Osteocyte (in vitro differentiated cells): ENCODE data around the gene UBE2L5. TPM values are rescaled to one million over a fixed set of nuclear protein-coding genes. Genes with fewer than 3 reads are reported as not detected.
A peak's percentile ranks its signal among the peaks of the same experiment; 100 is the strongest.

Experiments used
- DNase-seq: peaks from one replicate; pipeline ENCODE4 v3.0.0; 2021; ENCODE audit warnings: mixed read lengths; ENCODE audit not compliant: unreplicated experiment; ENCODE audit errors: extremely low spot score
- H3K27ac Mint-ChIP-seq: one replicate; pipeline ENCODE4 v1.8.0; 2021; ENCODE audit warnings: mild to moderate bottlenecking, mixed read lengths; ENCODE audit not compliant: unreplicated experiment
- H3K27me3 Mint-ChIP-seq: one replicate; pipeline ENCODE4 v1.8.0; 2021; ENCODE audit warnings: mixed read lengths; ENCODE audit not compliant: unreplicated experiment
- H3K36me3 Mint-ChIP-seq: one replicate; pipeline ENCODE4 v1.8.0; 2021; ENCODE audit warnings: mixed read lengths; ENCODE audit not compliant: unreplicated experiment
- H3K4me1 Mint-ChIP-seq: one replicate; pipeline ENCODE4 v1.8.0; 2021; ENCODE audit warnings: mixed read lengths; ENCODE audit not compliant: unreplicated experiment
- H3K4me3 Mint-ChIP-seq: one replicate; pipeline ENCODE4 v1.8.0; 2021; ENCODE audit warnings: mild to moderate bottlenecking, moderate library complexity, mixed read lengths; ENCODE audit not compliant: unreplicated experiment
- H3K9me3 Mint-ChIP-seq: one replicate; pipeline ENCODE4 v1.8.0; 2021; ENCODE audit warnings: mixed read lengths; ENCODE audit not compliant: unreplicated experiment
- total RNA-seq: library from RNA; stranded (reverse); gene quantifications from 2 replicates; pipeline ENCODE4 v1.2.1, GENCODE V29; 2021
- TF ChIP-seq, protein P1 (sequence below): fragments of 200-600 bp; sonication (generic); IDR thresholded peaks from 2 replicates; pipeline ENCODE4 v1.5.0; 2021; ENCODE audit warnings: antibody characterized with exemption, mild to moderate bottlenecking, moderate library complexity

Gene UBE2L5
- total RNA-seq, 1 donor from 2014 or later = not detected

DNA sequence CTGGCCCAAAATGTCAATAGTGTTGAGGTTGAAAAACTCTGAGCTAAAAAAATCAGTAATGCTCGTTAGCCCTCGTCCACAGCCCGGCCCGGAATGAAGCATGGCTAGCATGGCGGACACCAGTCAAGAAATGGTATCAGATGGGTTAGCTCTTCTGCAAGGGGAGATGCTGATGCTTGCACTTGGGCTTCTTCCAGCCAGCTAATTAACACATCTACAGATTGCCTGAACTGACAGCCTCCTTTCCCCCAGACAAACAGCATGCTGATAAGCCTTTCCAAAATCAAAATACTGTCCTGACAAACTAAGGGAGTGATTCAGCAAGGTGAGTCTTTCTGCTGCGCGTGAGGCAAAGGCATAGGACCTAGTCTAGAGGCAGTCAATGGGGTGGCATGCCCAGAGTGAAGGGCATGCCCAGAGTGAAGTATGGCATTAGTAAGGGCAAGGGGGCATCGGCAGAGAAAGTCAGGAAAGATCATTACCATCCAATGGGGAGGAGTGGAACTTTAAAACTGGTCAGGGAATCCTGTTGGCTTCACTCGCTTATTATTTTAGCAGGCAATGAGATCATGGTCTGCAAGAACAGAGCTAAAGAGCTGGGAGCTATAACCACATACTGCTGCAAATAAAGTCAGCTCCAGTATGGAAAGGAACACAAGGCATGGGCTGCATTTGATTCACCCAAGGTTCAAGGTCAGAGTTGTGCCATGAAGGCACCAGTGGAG, 30.2 kb upstream of the UBE2L5 start:
- no peak overlapping the region for H3K4me3 Mint-ChIP-seq
- TF ChIP-seq, protein P1, sequence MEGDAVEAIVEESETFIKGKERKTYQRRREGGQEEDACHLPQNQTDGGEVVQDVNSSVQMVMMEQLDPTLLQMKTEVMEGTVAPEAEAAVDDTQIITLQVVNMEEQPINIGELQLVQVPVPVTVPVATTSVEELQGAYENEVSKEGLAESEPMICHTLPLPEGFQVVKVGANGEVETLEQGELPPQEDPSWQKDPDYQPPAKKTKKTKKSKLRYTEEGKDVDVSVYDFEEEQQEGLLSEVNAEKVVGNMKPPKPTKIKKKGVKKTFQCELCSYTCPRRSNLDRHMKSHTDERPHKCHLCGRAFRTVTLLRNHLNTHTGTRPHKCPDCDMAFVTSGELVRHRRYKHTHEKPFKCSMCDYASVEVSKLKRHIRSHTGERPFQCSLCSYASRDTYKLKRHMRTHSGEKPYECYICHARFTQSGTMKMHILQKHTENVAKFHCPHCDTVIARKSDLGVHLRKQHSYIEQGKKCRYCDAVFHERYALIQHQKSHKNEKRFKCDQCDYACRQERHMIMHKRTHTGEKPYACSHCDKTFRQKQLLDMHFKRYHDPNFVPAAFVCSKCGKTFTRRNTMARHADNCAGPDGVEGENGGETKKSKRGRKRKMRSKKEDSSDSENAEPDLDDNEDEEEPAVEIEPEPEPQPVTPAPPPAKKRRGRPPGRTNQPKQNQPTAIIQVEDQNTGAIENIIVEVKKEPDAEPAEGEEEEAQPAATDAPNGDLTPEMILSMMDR = no peak
- peaks cover 12% of the 10 kb centered on the region for H3K4me1 Mint-ChIP-seq
- H3K27me3 Mint-ChIP-seq = peaks cover 2% of the 10 kb centered on the region
- H3K9me3 Mint-ChIP-seq = no peaks in the 10 kb centered on the region
- no peaks in the 10 kb centered on the region for H3K36me3 Mint-ChIP-seq
- DNase-seq = no peak
- H3K27ac Mint-ChIP-seq = no peak overlapping the region

DNA sequence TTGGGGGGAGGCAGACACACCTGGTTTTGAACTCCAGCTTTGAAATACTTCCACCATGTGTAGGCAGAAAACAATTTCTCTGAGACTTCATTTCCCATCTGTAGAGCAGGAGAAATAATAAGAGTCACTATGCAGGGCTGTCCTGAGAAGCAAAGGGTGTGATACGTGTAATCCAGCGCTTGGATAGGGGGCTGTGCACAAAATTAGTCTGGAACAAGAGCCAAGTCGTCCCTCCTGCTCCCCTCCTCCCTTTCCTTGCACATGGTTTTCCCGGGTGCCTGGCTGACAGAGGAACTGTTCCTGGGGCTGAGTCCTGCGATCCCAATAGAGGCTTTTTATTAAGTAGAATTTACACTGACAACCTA, 29.6 kb upstream of the UBE2L5 start:
- no peaks in the 10 kb centered on the region for H3K9me3 Mint-ChIP-seq
- TF ChIP-seq, protein P1 = no peak
- H3K4me1 Mint-ChIP-seq = peaks cover 12% of the 10 kb centered on the region
- no peak overlapping the region for H3K27ac Mint-ChIP-seq
- peaks cover 2% of the 10 kb centered on the region for H3K27me3 Mint-ChIP-seq
- no peaks in the 10 kb centered on the region for H3K36me3 Mint-ChIP-seq
- DNase-seq = no peak
- H3K4me3 Mint-ChIP-seq = no peak overlapping the region

DNA sequence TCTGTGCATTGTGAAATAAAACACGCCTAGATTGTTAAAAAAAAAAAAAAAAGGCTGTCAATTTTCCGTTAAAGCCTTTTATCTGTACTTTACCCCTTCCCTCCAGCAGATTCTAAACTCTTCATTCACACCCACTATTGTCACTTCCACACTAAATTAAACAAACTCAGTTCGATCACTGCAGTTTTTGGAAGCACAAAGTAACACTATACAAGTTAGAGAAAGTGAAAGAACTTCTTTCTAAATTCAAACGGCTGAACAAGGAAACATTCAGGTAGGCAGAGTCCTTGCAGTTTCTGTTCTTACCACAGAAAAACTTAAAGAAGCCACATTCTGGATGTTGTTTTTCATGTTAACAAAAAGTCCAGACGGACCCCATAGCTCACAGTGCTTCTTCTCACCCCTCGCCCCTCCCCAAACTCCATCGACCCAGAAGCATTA, 27.5 kb upstream of the UBE2L5 start:
- Mint-ChIP-seq H3K4me3 (peak overlapping the region; percentile 66), H3K9me3 (no peaks in the 10 kb centered on the region), H3K4me1 (peaks cover 7% of the 10 kb centered on the region), H3K27me3 (peaks cover 2% of the 10 kb centered on the region), H3K27ac (peak overlapping the region; percentile 32), H3K36me3 (no peaks in the 10 kb centered on the region)
- TF ChIP-seq, protein P1 = no peak
- no peak for DNase-seq

DNA sequence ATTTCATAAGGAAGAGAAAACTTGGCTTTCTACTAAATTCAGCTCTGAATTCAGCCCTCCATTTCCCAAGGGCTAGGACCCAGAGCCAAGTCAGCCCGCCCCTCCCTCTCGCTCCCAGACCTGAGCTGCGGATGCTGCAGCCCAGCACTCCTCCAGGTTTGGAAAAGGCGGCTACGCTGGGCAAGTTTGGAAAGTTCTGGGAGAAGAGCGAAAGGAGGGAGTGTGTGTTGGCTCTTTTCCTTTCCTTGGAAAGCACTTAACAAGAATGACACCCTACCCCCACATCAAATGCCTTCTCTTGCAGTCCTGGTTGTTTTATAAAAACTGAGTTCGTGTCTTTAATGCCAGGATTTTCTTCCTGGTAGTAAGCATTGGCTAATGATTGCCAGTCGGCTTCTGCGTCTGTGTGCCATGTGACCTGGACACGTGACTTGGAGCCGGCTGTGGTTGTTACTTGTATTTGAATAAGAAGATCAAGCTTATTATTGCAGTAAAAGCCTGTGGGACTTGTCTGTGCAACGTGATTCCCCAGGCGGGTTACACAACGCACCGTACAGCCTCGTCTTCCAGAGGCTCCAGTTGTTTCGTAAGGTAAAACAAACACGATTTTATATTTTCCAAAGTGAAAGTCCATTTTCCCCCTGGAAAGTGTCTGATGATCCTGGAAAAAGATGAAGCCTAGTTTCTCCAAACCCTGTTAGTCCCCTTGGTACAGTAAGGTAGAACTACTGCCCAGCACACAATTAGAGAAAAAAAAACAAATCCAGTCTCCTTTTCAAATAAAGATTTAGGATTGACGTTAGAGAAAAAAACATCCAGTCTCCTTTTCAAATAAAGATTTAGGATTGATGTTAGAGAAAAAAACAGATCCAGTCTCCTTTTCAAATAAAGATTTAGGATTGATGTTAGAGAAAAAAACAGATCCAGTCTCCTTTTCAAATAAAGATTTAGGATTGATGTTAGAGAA, 26.8 kb upstream of the UBE2L5 start:
- H3K27me3 Mint-ChIP-seq = peaks cover 2% of the 10 kb centered on the region
- H3K9me3 Mint-ChIP-seq = no peaks in the 10 kb centered on the region
- TF ChIP-seq, protein P1 = no peak
- H3K4me1 Mint-ChIP-seq = peaks cover 7% of the 10 kb centered on the region
- H3K36me3 Mint-ChIP-seq = no peaks in the 10 kb centered on the region
- no peak for DNase-seq
- H3K4me3 Mint-ChIP-seq = peak overlapping the region; percentile 66
- H3K27ac Mint-ChIP-seq = no peak overlapping the region
